Neural crest cell (in vitro differentiated cells): ENCODE results near the gene SEMA3C. TPM values are rescaled to one million over a fixed set of nuclear protein-coding genes. Genes with fewer than 3 reads are reported as not detected.

Experiments
- DNase-seq: peaks from one replicate; pipeline ENCODE4 v3.0.0; 2021; ENCODE audit warnings: low read depth, mixed read lengths, low spot score
- H3K27ac Mint-ChIP-seq: one replicate; pipeline ENCODE4 v1.8.0; 2021; ENCODE audit warnings: mild to moderate bottlenecking, mixed read lengths; ENCODE audit not compliant: unreplicated experiment
- H3K27me3 Mint-ChIP-seq: 2 replicates; pipeline ENCODE4 v1.8.0; 2021; ENCODE audit warnings: low read depth, mild to moderate bottlenecking, mixed read lengths
- H3K36me3 Mint-ChIP-seq: 2 replicates; pipeline ENCODE4 v1.8.0; 2021; ENCODE audit warnings: low read depth, mild to moderate bottlenecking, mixed read lengths
- H3K4me1 Mint-ChIP-seq: 2 replicates; pipeline ENCODE4 v1.8.0; 2021; ENCODE audit warnings: mixed read lengths
- H3K4me3 Mint-ChIP-seq: one replicate; pipeline ENCODE4 v1.8.0; 2021; ENCODE audit warnings: mild to moderate bottlenecking, mixed read lengths
- H3K9me3 Mint-ChIP-seq: 2 replicates; pipeline ENCODE4 v1.8.0; 2021; ENCODE audit warnings: mixed read lengths
- total RNA-seq: library from RNA; stranded (reverse); gene quantifications from 2 replicates; pipeline ENCODE4 v1.2.1, GENCODE V29; 2021
- TF ChIP-seq, protein P1 (sequence below): fragments of 200-600 bp; sonication (generic); conservative IDR thresholded peaks from 2 replicates; pipeline ENCODE4 v1.5.0; 2021; ENCODE audit warnings: antibody characterized with exemption, mild to moderate bottlenecking

The SEMA3C gene
- total RNA-seq, 1 donor from 2014 or later = 36.6 TPM

DNA sequence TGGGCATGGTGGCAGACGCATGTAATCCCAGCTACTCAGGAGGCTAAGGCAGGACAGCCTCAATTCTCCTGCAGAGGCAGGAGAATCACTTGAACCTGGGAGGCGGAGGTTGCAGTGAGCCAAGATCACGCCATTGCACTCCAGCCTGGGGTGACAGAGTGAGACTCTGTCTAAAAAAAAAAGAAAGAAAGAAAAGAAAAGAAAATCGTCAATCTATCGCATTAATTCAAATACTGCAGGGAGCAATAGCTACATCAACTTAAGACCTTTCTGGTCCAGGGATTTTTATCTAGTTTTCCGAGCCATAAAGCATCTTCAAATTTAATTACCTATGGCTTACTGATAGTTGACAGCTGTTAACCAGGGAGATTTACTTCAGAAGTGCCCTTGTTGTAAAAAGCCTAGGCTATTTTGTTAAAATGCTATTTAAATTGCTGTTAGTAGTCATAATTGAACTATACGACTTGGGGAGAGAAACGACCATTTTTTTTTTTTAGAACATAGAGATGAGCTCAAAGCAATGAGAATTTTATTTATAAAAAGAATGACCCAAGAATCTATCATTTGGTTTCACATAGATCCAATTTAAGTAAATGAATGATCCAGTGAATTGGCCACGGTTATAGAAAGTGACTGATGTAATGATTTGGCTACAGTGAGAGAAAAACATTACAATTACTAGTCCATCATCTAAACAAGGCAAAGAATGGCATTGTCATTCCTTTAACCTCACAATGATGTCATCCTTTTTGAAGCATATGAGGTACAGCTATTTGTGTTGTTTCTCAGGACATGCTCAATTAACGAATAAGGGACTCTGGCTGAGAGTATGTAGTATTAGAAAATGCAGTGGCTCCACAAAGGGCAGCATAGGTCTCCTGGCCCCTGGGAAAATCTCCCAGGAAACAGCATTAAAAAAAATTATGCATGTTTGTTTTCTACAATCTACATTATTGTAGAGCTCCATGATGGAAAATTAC lies 85.3 kb downstream of the SEMA3C start:
- TF ChIP-seq, protein P1, sequence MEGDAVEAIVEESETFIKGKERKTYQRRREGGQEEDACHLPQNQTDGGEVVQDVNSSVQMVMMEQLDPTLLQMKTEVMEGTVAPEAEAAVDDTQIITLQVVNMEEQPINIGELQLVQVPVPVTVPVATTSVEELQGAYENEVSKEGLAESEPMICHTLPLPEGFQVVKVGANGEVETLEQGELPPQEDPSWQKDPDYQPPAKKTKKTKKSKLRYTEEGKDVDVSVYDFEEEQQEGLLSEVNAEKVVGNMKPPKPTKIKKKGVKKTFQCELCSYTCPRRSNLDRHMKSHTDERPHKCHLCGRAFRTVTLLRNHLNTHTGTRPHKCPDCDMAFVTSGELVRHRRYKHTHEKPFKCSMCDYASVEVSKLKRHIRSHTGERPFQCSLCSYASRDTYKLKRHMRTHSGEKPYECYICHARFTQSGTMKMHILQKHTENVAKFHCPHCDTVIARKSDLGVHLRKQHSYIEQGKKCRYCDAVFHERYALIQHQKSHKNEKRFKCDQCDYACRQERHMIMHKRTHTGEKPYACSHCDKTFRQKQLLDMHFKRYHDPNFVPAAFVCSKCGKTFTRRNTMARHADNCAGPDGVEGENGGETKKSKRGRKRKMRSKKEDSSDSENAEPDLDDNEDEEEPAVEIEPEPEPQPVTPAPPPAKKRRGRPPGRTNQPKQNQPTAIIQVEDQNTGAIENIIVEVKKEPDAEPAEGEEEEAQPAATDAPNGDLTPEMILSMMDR = no peak
- Mint-ChIP-seq H3K27me3 (no peaks in the 10 kb centered on the region), H3K27ac (no peak overlapping the region), H3K4me3 (no peak overlapping the region), H3K4me1 (peaks cover 41% of the 10 kb centered on the region), H3K36me3 (peaks cover 3% of the 10 kb centered on the region), H3K9me3 (no peaks in the 10 kb centered on the region)
- no peak for DNase-seq

DNA sequence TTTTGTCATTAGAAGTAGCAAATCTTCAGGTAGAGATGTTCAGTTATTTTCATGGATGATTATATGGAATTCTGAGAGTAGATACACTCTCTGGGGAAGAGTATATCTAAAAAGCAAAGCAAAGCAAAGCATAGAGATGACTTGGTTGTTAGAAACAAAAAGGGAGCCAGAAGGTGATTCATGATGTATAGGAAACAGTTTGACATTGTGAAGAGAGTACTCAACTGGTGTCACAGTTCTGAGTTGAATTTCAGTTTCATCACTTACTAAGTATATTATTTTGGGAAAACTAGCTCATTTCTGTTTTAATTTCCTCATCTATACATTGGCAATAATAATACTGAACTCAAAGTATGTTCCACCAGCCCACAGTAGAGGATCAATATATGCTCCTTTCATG lies 86.8 kb downstream of the SEMA3C start:
- Mint-ChIP-seq H3K4me3 (no peak overlapping the region), H3K9me3 (no peaks in the 10 kb centered on the region), H3K4me1 (peaks cover 33% of the 10 kb centered on the region), H3K27ac (no peak overlapping the region), H3K36me3 (no peaks in the 10 kb centered on the region), H3K27me3 (no peaks in the 10 kb centered on the region)
- TF ChIP-seq, protein P1 = no peak
- no peak for DNase-seq

DNA sequence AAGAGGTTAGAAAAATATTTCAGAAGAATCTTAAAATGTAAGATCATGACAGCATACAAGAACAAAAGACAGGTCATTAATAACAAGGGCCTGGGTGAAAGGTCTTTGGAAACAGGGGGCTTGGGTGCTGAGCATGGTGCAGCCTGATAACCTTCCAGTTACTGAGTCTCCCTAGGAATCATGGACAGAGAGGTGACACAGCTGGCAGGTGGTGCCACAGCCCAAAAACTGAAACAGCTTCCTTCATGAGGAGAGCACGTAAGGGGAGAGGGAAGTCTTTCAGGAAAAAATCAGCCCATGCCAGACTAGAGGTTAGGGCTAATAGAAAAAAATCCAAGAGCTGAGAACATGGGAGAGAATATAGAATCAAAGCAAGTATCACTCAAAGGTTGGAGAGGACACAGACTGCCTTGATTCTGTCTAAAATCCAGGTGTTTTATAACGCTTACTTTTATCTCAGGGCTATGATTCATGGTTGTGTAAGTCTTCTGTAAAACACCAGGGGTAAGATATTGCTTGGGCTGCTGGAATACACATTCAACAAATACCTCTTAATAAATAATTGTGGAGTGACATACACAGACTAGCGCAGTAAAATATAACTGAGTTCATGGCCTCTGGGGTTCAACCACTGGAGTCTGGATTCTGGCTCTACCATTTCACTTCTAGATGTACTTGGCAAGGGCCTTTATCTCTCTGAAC lies 88.1 kb downstream of the SEMA3C start:
- Mint-ChIP-seq H3K9me3 (no peaks in the 10 kb centered on the region), H3K27me3 (no peaks in the 10 kb centered on the region), H3K27ac (no peak overlapping the region), H3K4me3 (no peak overlapping the region), H3K36me3 (peaks cover 4% of the 10 kb centered on the region), H3K4me1 (peaks cover 41% of the 10 kb centered on the region)
- TF ChIP-seq, protein P1 = no peak
- no peak for DNase-seq

DNA sequence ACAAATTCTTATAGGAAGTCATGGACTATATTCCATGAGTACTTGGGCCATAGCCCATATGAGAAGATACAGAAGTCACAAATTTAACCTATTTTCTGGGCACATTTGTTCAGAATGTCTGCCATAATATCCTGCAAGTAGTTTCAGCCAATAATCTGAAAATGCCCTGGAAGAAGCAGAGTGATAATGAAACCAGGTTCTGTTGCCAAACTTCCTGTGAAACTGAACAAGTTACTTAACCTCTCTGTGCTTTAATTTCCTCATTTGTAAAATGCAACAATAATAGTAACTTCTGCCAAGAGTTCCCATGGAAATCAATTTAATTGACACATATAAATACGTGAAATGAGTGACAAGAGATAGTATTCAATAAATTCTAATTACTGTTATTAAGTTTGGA lies 88.8 kb downstream of the SEMA3C start:
- H3K27me3 Mint-ChIP-seq = no peaks in the 10 kb centered on the region
- no peak overlapping the region for H3K4me3 Mint-ChIP-seq
- no peaks in the 10 kb centered on the region for H3K9me3 Mint-ChIP-seq
- no peak overlapping the region for H3K27ac Mint-ChIP-seq
- peaks cover 49% of the 10 kb centered on the region for H3K4me1 Mint-ChIP-seq
- TF ChIP-seq, protein P1 = no peak
- peaks cover 4% of the 10 kb centered on the region for H3K36me3 Mint-ChIP-seq
- no peak for DNase-seq

DNA sequence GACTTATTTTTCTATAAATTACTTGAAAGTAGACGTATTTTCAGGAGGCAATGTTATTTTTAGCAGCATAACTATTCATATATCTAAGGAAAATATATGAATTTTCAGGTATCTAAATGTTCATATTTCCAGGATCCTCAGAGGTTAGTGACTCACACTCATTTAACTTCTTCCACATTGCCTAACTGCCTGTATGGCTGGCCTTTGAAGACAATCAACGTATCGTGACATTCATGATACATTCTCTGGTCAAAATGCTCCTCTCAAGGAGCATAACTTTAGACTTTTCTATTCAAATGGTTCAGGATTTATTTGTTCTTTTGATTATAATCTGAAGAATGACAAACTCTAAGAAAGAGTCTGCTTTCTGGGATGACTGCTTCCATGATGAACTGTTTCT lies 89.3 kb downstream of the SEMA3C start:
- Mint-ChIP-seq H3K27me3 (no peaks in the 10 kb centered on the region), H3K36me3 (peaks cover 4% of the 10 kb centered on the region), H3K4me1 (peaks cover 54% of the 10 kb centered on the region), H3K9me3 (no peaks in the 10 kb centered on the region), H3K4me3 (no peak overlapping the region), H3K27ac (no peak overlapping the region)
- DNase-seq = no peak
- TF ChIP-seq, protein P1 = no peak
